ENCODE measurements around the gene MS4A15. TPM values are rescaled to one million over a fixed set of nuclear protein-coding genes. Genes with fewer than 3 reads are reported as not detected.

MS4A15 gene
- total RNA-seq, 1 donor from 2014 or later, result not detected

GRCh38 chr11:60814112-60814511, 57.4 kb downstream of the MS4A15 start:
- TF ChIP-seq EZH2 (IDR thresholded peaks at IDR 0.05; ENCODE audit: insufficient read depth, low read length) (no peak), CTCF (IDR thresholded peaks at IDR 0.05; ENCODE audit: insufficient read depth, low read depth, low read length) (no peak)
- Histone ChIP-seq H3K9ac (ENCODE audit: low read length) (no peak overlapping the region), H4K20me1 (ENCODE audit: insufficient read depth, low read length) (no peaks in the 10 kb centered on the region), H3K4me2 (ENCODE audit: low read length) (no peak overlapping the region), H3K9me3 (ENCODE audit: insufficient read depth, low read depth, low read length) (peaks cover 10% of the 10 kb centered on the region), H3K79me2 (ENCODE audit: insufficient read depth, low read length) (no peaks in the 10 kb centered on the region), H3K4me1 (ENCODE audit: insufficient read depth, low read length) (no peaks in the 10 kb centered on the region), H3K36me3 (ENCODE audit: insufficient read depth, low read length) (no peaks in the 10 kb centered on the region), H2AFZ (ENCODE audit: low read depth, low read length) (no peak overlapping the region), H3K27ac (ENCODE audit: low read depth, low read length) (no peak overlapping the region), H3K27me3 (ENCODE audit: insufficient read depth, low read length) (peaks cover 4% of the 10 kb centered on the region), H3K4me3 (ENCODE audit: insufficient read depth, low read depth, low read length) (no peak overlapping the region)
- DNase-seq (ENCODE audit: low read depth), result no peak
- Mint-ChIP-seq H3K4me1 (ENCODE audit: low read depth, unreplicated experiment) (no peaks in the 10 kb centered on the region), H3K27ac (ENCODE audit: unreplicated experiment) (no peak overlapping the region), H3K9me3 (ENCODE audit: unreplicated experiment) (peaks cover 16% of the 10 kb centered on the region), H3K27me3 (ENCODE audit: low read depth, unreplicated experiment) (peaks cover 24% of the 10 kb centered on the region), H3K4me3 (ENCODE audit: unreplicated experiment) (no peak overlapping the region), H3K36me3 (ENCODE audit: low read depth, unreplicated experiment) (no peaks in the 10 kb centered on the region)
- no peak for FAIRE-seq

- FAIRE-seq, result no peak
- no peak overlapping the region for H3K27ac Mint-ChIP-seq (ENCODE audit: unreplicated experiment)
Observed at GRCh38 chr11:60816590-60817157, 60.0 kb downstream of the MS4A15 start.

More at GRCh38 chr11:60816590-60817157, 60.0 kb downstream of the MS4A15 start:
- H3K9me3 ChIP-seq (ENCODE audit: insufficient read depth, low read depth, low read length), result peaks cover 10% of the 10 kb centered on the region
- H3K27me3 Mint-ChIP-seq (ENCODE audit: low read depth, unreplicated experiment), result peaks cover 26% of the 10 kb centered on the region
- H3K9me3 Mint-ChIP-seq (ENCODE audit: unreplicated experiment), result peaks cover 14% of the 10 kb centered on the region
- no peak overlapping the region for H3K4me3 Mint-ChIP-seq (ENCODE audit: unreplicated experiment)
- no peaks in the 10 kb centered on the region for H3K79me2 ChIP-seq (ENCODE audit: insufficient read depth, low read length)
- no peak for TF ChIP-seq CTCF (IDR thresholded peaks at IDR 0.05; ENCODE audit: insufficient read depth, low read depth, low read length)
- TF ChIP-seq EZH2 (IDR thresholded peaks at IDR 0.05; ENCODE audit: insufficient read depth, low read length), result no peak
- no peaks in the 10 kb centered on the region for H3K4me1 ChIP-seq (ENCODE audit: insufficient read depth, low read length)
- no peaks in the 10 kb centered on the region for H3K4me1 Mint-ChIP-seq (ENCODE audit: low read depth, unreplicated experiment)
- no peak for DNase-seq (ENCODE audit: low read depth)
- peaks cover 8% of the 10 kb centered on the region for H3K27me3 ChIP-seq (ENCODE audit: insufficient read depth, low read length)
- H2AFZ ChIP-seq (ENCODE audit: low read depth, low read length), result no peak overlapping the region
- H3K9ac ChIP-seq (ENCODE audit: low read length), result no peak overlapping the region
- no peaks in the 10 kb centered on the region for H3K36me3 ChIP-seq (ENCODE audit: insufficient read depth, low read length)
- no peak overlapping the region for H3K27ac ChIP-seq (ENCODE audit: low read depth, low read length)
- H3K4me3 ChIP-seq (ENCODE audit: insufficient read depth, low read depth, low read length), result no peak overlapping the region
- no peak overlapping the region for H3K4me2 ChIP-seq (ENCODE audit: low read length)
- no peaks in the 10 kb centered on the region for H3K36me3 Mint-ChIP-seq (ENCODE audit: low read depth, unreplicated experiment)
- no peaks in the 10 kb centered on the region for H4K20me1 ChIP-seq (ENCODE audit: insufficient read depth, low read length)

All from astrocyte (in vitro differentiated cells and primary cell).